Neuronal stem cell (in vitro differentiated cells): ENCODE results near the gene DLST.

Source experiments
- DNase-seq: peaks from one replicate; pipeline ENCODE4 v3.0.0-alpha.2; 2013; ENCODE audit warnings: low spot score
- H2AFZ ChIP-seq: one replicate; pipeline ENCODE4 v1.6.1; 2013; ENCODE audit warnings: mild to moderate bottlenecking, low read length, inconsistent platforms
- H2AK5ac ChIP-seq: 2 replicates; pipeline ENCODE4 v1.6.1; 2013; ENCODE audit warnings: low read depth, mild to moderate bottlenecking, inconsistent platforms, low read length, moderate library complexity, mixed read lengths
- H2BK120ac ChIP-seq: 2 replicates; pipeline ENCODE4 v1.6.1; 2013; ENCODE audit warnings: low read depth, mild to moderate bottlenecking, inconsistent platforms, low read length, moderate library complexity, mixed read lengths
- H2BK12ac ChIP-seq: one replicate; pipeline ENCODE4 v1.6.1; 2013; ENCODE audit warnings: low read length, inconsistent platforms
- H2BK15ac ChIP-seq: 2 replicates; pipeline ENCODE4 v1.6.1; 2013; ENCODE audit warnings: mild to moderate bottlenecking, low read length, inconsistent platforms, mixed read lengths
- H2BK5ac ChIP-seq: one replicate; pipeline ENCODE4 v1.6.1; 2013; ENCODE audit warnings: inconsistent platforms, mild to moderate bottlenecking, low read length, moderate library complexity
- H3K14ac ChIP-seq: one replicate; pipeline ENCODE4 v1.6.1; 2013; ENCODE audit warnings: low read length, inconsistent platforms
- H3K18ac ChIP-seq: 2 replicates; pipeline ENCODE4 v1.6.1; 2013; ENCODE audit warnings: low read length, inconsistent platforms
- H3K23ac ChIP-seq: 2 replicates; pipeline ENCODE4 v1.6.1; 2013; ENCODE audit warnings: low read depth, mild to moderate bottlenecking, mixed read lengths, low read length, inconsistent platforms; ENCODE audit not compliant: poor library complexity
- H3K27ac ChIP-seq: replicated peaks from 3 replicates; pipeline ENCODE4 v1.5.1; 2013; ENCODE audit warnings: low read length, inconsistent platforms
- H3K27me3 ChIP-seq, 3 experiments: 2 replicates each; pipeline ENCODE4 v1.6.1; 2013; ENCODE audit warnings: low read length in 3 of 3, mild to moderate bottlenecking in 2 of 3, inconsistent platforms in 1 of 3, low read depth in 1 of 3, mixed read lengths in 1 of 3, moderate library complexity in 1 of 3; ENCODE audit not compliant: control insufficient read depth in 3 of 3, insufficient read depth in 3 of 3
- H3K36me3 ChIP-seq, 2 donors: replicated peaks in 1 of 2; 2 replicates each; pipeline ENCODE4 v1.6.1; 2013; ENCODE audit warnings: low read length in 2 of 2; ENCODE audit not compliant: control insufficient read depth in 2 of 2, insufficient read depth in 2 of 2
- H3K4ac ChIP-seq: 2 replicates; pipeline ENCODE4 v1.6.1; 2013; ENCODE audit warnings: inconsistent platforms, mild to moderate bottlenecking, low read length, moderate library complexity
- H3K4me1 ChIP-seq, 2 donors: 1 replicate in 1 of 2; 2 replicates in 1 of 2; pipeline ENCODE4 v1.6.1; 2013; ENCODE audit warnings: low read length in 2 of 2, low read depth in 1 of 2; ENCODE audit not compliant: control insufficient read depth in 2 of 2, insufficient read depth in 1 of 2
- H3K4me2 ChIP-seq: one replicate; pipeline ENCODE4 v1.6.1; 2013; ENCODE audit warnings: mild to moderate bottlenecking, low read length, inconsistent platforms; ENCODE audit not compliant: insufficient read depth, poor library complexity, severe bottlenecking
- H3K4me3 ChIP-seq, 2 donors: 2 replicates each; pipeline ENCODE4 v1.5.1; 2013; ENCODE audit warnings: low read length in 2 of 2, mild to moderate bottlenecking in 2 of 2, inconsistent platforms in 1 of 2, moderate library complexity in 1 of 2
- H3K79me1 ChIP-seq: one replicate; pipeline ENCODE4 v1.6.1; 2013; ENCODE audit warnings: low read depth, mild to moderate bottlenecking, inconsistent platforms, low read length, moderate library complexity
- H3K9ac ChIP-seq: one replicate; pipeline ENCODE4 v1.6.1; 2013; ENCODE audit warnings: mild to moderate bottlenecking, low read depth, low read length, inconsistent platforms; ENCODE audit not compliant: poor library complexity
- H3K9me3 ChIP-seq, 2 donors: replicated peaks in 1 of 2; 2 replicates each; pipeline versions ENCODE3 to v1.6.1; 2013; ENCODE audit warnings: low read length in 2 of 2, mild to moderate bottlenecking in 2 of 2, inconsistent platforms in 1 of 2, low read depth in 1 of 2, mixed read lengths in 1 of 2, moderate library complexity in 1 of 2; ENCODE audit not compliant: control insufficient read depth in 2 of 2, insufficient read depth in 1 of 2
- H4K8ac ChIP-seq: one replicate; pipeline ENCODE4 v1.6.1; 2013; ENCODE audit warnings: low read depth, mild to moderate bottlenecking, inconsistent platforms, low read length, moderate library complexity
- H4K91ac ChIP-seq: one replicate; pipeline ENCODE4 v1.6.1; 2013; ENCODE audit warnings: low read length, low read depth, mild to moderate bottlenecking, inconsistent platforms; ENCODE audit not compliant: poor library complexity
- WGBS, 2 donors: extraction: QIAGEN DNeasy Blood & Tissue Kit; methylation state at CpG; one replicate each; pipeline ENCODE4 v1.1.7; 2013; ENCODE audit warnings: missing lambda C conversion rate in 2 of 2, mixed read lengths in 1 of 2; ENCODE audit not compliant: insufficient read length in 2 of 2, insufficient replicate concordance in 1 of 2; ENCODE audit errors: extremely low coverage in 2 of 2; 5-methylcytosine and 5-hydroxymethylcytosine counted together

Gene DLST

GRCh38 chr14:74875204-74875603 lies 6.5 kb upstream of the DLST start:
- Histone ChIP-seq H3K27ac (no peak overlapping the region), H2AFZ (no peak overlapping the region), H2BK120ac (no peak overlapping the region), H3K9me3 (no peaks in the 10 kb centered on the region), H4K8ac (no peak overlapping the region), H3K23ac (no peak overlapping the region), H2AK5ac (no peak overlapping the region), H2BK5ac (no peak overlapping the region), H3K36me3 (no peaks in the 10 kb centered on the region), H3K18ac (no peak overlapping the region), H3K14ac (no peak overlapping the region), H4K91ac (no peak overlapping the region), H3K4me2 (no peak overlapping the region), H3K4me3 (no peak overlapping the region), H2BK15ac (no peak overlapping the region), H3K4me1 (no peaks in the 10 kb centered on the region), H2BK12ac (no peak overlapping the region), H3K9ac (no peak overlapping the region), H3K79me1 (no peaks in the 10 kb centered on the region), H3K27me3 (peaks cover 0 to 16% (median 0%) of the 10 kb centered on the region in 3 experiments), H3K4ac (no peak overlapping the region)
- DNase-seq = no peak
- whole genome bisulfite sequencing, 2 donors = no CpG with 5 or more reads among the region's 5 CpGs

GRCh38 chr14:74875941-74876913 lies 5.5 kb upstream of the DLST start, which contains the start of gene PROX2:
TSS of gene PROX2 (minus strand) at chr14:74876145. CDS start at chr14:74863834, 12,311 bp downstream.
- Histone ChIP-seq H3K4ac (no peak within 1 kb of the TSS), H3K4me1 (peaks cover 4% of the 10 kb centered on the region in 2 donors), H2BK5ac (no peak within 1 kb of the TSS), H3K18ac (peak within 1 kb of the TSS; percentile 68), H2BK12ac (no peak within 1 kb of the TSS), H3K14ac (no peak within 1 kb of the TSS), H3K4me3 (no peak within 1 kb of the TSS), H3K27ac (no peak within 1 kb of the TSS), H3K23ac (no peak within 1 kb of the TSS), H3K79me1 (no peaks in the 10 kb centered on the region), H2AFZ (peak within 1 kb of the TSS; percentile 62), H3K36me3 (no peaks in the 10 kb centered on the region), H2AK5ac (peak within 1 kb of the TSS; percentile 50), H3K27me3 (peaks cover 0 to 16% (median 0%) of the 10 kb centered on the region in 3 experiments), H2BK120ac (no peak within 1 kb of the TSS), H3K9ac (no peak within 1 kb of the TSS), H3K9me3 (no peaks in the 10 kb centered on the region), H4K8ac (no peak within 1 kb of the TSS), H2BK15ac (no peak within 1 kb of the TSS), H4K91ac (peak within 1 kb of the TSS; percentile 5), H3K4me2 (no peak within 1 kb of the TSS)
- no CpG with 5 or more reads among the region's 13 CpGs for WGBS, 2 donors
- no peak for DNase-seq

- no CpG with 5 or more reads among the region's 3 CpGs for WGBS, 2 donors
- no peak overlapping the region for H4K91ac ChIP-seq
- H3K4me3 ChIP-seq = no peak overlapping the region
- no peak overlapping the region for H3K4ac ChIP-seq
- no peak overlapping the region for H3K23ac ChIP-seq
- H3K9me3 ChIP-seq = no peaks in the 10 kb centered on the region
- H3K14ac ChIP-seq = no peak overlapping the region
- no peak overlapping the region for H2AK5ac ChIP-seq
- no peaks in the 10 kb centered on the region for H3K79me1 ChIP-seq
- H3K27me3 ChIP-seq = peaks cover 0 to 9% (median 0%) of the 10 kb centered on the region in 3 experiments
- H3K36me3 ChIP-seq = peaks cover 0 to 12% of the 10 kb centered on the region in 2 donors
- H3K27ac ChIP-seq = no peak overlapping the region
- H3K4me2 ChIP-seq = no peak overlapping the region
- H4K8ac ChIP-seq = no peak overlapping the region
- H2BK12ac ChIP-seq = no peak overlapping the region
- no peak overlapping the region for H2BK5ac ChIP-seq
- DNase-seq = no peak
- no peak overlapping the region for H3K18ac ChIP-seq
- H2BK120ac ChIP-seq = no peak overlapping the region
- H3K9ac ChIP-seq = no peak overlapping the region
- peaks cover 7 to 10% of the 10 kb centered on the region in 2 donors for H3K4me1 ChIP-seq
- H2AFZ ChIP-seq = peak overlapping the region; percentile 45
- no peak overlapping the region for H2BK15ac ChIP-seq
Observed at GRCh38 chr14:74879427-74880182, 2.1 kb upstream of the DLST start.
